Esophagus squamous epithelium (tissue), 4 donors: ENCODE measurements around the gene C11orf65.
"Not testable (repeated sequence)": the region's sequence is repeated elsewhere in the genome, so short reads cannot be mapped to it uniquely, and the experiment has no call there.

Source experiments
- POLR2A ChIP-seq, 4 donors: fragments of 450-650 bp; IDR thresholded peaks; one replicate each; pipeline ENCODE4 v1.6.1; 2017; ENCODE audit warnings: antibody characterized with exemption in 4 of 4, mild to moderate bottlenecking in 4 of 4, moderate library complexity in 3 of 4
- TF ChIP-seq, protein P1 (sequence below), 6 experiments: fragments of 450-650 bp in 4 of 6; fragments of 200-600 bp in 2 of 6; sonication (generic) in 2 of 6; IDR thresholded peaks; one replicate each; pipeline ENCODE4 v1.5.1; 2016 to 2019; ENCODE audit warnings: antibody characterized with exemption in 6 of 6, mild to moderate bottlenecking in 4 of 6, moderate library complexity in 4 of 6

DNA sequence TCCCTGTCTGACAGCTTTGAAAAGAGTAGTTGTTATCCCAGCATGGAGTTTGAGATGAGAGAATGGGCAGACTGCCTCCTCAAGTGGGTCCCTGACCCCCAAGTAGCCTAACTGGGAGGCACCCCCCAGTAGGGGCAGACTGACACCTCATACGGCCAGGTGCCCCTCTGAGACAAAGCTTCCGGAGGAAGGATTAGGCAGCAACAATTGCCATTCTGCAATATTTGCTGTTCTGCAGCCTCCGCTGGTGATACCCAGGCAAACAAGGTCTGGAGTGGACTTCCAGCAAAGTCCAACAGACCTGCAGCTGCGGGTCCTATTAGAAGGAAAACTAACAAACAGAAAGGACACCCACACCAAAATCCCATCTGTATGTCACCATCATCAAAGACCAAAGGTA is 25.9 kb downstream of the C11orf65 start:
- TF ChIP-seq, protein P1, sequence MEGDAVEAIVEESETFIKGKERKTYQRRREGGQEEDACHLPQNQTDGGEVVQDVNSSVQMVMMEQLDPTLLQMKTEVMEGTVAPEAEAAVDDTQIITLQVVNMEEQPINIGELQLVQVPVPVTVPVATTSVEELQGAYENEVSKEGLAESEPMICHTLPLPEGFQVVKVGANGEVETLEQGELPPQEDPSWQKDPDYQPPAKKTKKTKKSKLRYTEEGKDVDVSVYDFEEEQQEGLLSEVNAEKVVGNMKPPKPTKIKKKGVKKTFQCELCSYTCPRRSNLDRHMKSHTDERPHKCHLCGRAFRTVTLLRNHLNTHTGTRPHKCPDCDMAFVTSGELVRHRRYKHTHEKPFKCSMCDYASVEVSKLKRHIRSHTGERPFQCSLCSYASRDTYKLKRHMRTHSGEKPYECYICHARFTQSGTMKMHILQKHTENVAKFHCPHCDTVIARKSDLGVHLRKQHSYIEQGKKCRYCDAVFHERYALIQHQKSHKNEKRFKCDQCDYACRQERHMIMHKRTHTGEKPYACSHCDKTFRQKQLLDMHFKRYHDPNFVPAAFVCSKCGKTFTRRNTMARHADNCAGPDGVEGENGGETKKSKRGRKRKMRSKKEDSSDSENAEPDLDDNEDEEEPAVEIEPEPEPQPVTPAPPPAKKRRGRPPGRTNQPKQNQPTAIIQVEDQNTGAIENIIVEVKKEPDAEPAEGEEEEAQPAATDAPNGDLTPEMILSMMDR (IDR thresholded peaks at IDR 0.05): not testable (repeated sequence)
- not testable (repeated sequence) for TF ChIP-seq POLR2A (IDR thresholded peaks at IDR 0.05)
